ENCODE results near the gene RTN4RL2. TPM values are rescaled to one million over a fixed set of nuclear protein-coding genes. Genes with fewer than 3 reads are reported as not detected.

Gene RTN4RL2
- total RNA-seq, 1 experiment from 2014 or later: 7.0 TPM

- Histone ChIP-seq H2AK5ac (ENCODE audit: insufficient read length, low read length) (no peak overlapping the region), H2BK5ac (ENCODE audit: insufficient read length, low read length) (no peak overlapping the region), H3K27ac (ENCODE audit: insufficient read length, low read depth, low read length) (no peak overlapping the region), H3K4me2 (ENCODE audit: insufficient read depth, insufficient read length, low read length) (no peak overlapping the region), H3K79me2 (ENCODE audit: insufficient read depth, low read length) (no peaks in the 10 kb centered on the region), H3K4ac (ENCODE audit: low read depth, low read length) (no peak overlapping the region), H4K91ac (ENCODE audit: insufficient read length, low read depth, low read length) (no peak overlapping the region), H3K18ac (ENCODE audit: insufficient read length, low read depth, low read length) (no peak overlapping the region), H3T11ph (ENCODE audit: low read length) (no peak overlapping the region), H3K23me2 (ENCODE audit: insufficient read length, low read depth, low read length, poor library complexity, severe bottlenecking) (peaks cover 6% of the 10 kb centered on the region), H4K20me1 (ENCODE audit: control insufficient read depth, insufficient read depth, insufficient read length) (no peaks in the 10 kb centered on the region), H2BK120ac (ENCODE audit: low read depth, low read length, poor library complexity, severe bottlenecking) (no peak overlapping the region), H3K9ac (ENCODE audit: extremely low read depth, insufficient read length, low read length) (no peak overlapping the region), H2BK12ac (ENCODE audit: insufficient read length, low read depth, low read length) (no peak overlapping the region), H2BK15ac (ENCODE audit: low read depth, low read length) (no peak overlapping the region), H3K9me3 (ENCODE audit: control insufficient read depth, low read depth, low read length) (no peaks in the 10 kb centered on the region), H3K4me1 (ENCODE audit: insufficient read depth, low read length) (peaks cover 2% of the 10 kb centered on the region; the same call in 1 of the 2 replicates), H3K79me1 (ENCODE audit: insufficient read depth, low read depth, low read length, poor library complexity, severe bottlenecking) (no peaks in the 10 kb centered on the region), H4K8ac (replicated peaks; ENCODE audit: insufficient read length, low read depth, low read length) (no peak overlapping the region), H4K5ac (ENCODE audit: insufficient read length, low read depth, low read length) (no peak overlapping the region), H2BK20ac (ENCODE audit: low read depth, low read length, poor library complexity, severe bottlenecking) (no peak overlapping the region), H2AFZ (ENCODE audit: low read length) (no peak overlapping the region), H3K23ac (ENCODE audit: insufficient read length, low read depth, low read length) (no peak overlapping the region), H3K56ac (ENCODE audit: insufficient read length, low read depth, low read length) (no peak overlapping the region), H3K14ac (ENCODE audit: insufficient read depth, low read length) (no peak overlapping the region), H3K27me3 (ENCODE audit: insufficient read depth, low read length) (peaks cover 3% of the 10 kb centered on the region; the same call in 1 of the 2 replicates)
- H3K4me3 Mint-ChIP-seq: peak overlapping the region in 1 of 2 experiments; percentile 31; a peak in 1 of 5 replicates
- DNase-seq: no peak
- no peak for TF ChIP-seq CTCF (conservative IDR thresholded peaks at IDR 0.05)
- H3K4me1 Mint-ChIP-seq: peaks cover 24 to 33% of the 10 kb centered on the region in 2 experiments
- no CpG with 5 or more reads among the region's 15 CpGs for WGBS (ENCODE audit: extremely low coverage, insufficient read length, low lambda C conversion rate)
- H3K27ac Mint-ChIP-seq: no peak overlapping the region; a peak in 1 of 7 replicates
- peaks cover 11 to 23% (median 21%) of the 10 kb centered on the region in 3 experiments for H3K36me3 Mint-ChIP-seq (ENCODE audit: insufficient read depth in 1 of 3, low read depth in 3 of 3)
- peaks cover 42% of the 10 kb centered on the region for H3K27me3 Mint-ChIP-seq (ENCODE audit: low read depth)
- H3K9me3 Mint-ChIP-seq: no peaks in the 10 kb centered on the region
These were observed 35.4 kb upstream of the RTN4RL2 start for GRCh38 chr11:57424792-57425564.
